Vagina (tissue), 2 donors: ENCODE results near the gene CELSR2. TPM values are rescaled to one million over a fixed set of nuclear protein-coding genes. Genes with fewer than 3 reads are reported as not detected.
A peak's percentile ranks its signal among the peaks of the same experiment; 100 is the strongest.

Experiments
- DNase-seq, 2 donors: peaks; one replicate each; pipeline ENCODE4 v3.0.0-alpha.2; 2017; ENCODE audit errors: extremely low spot score in 2 of 2
- H3K27ac ChIP-seq: fragments of 200-600 bp; sonication (generic); one replicate; pipeline ENCODE4 v1.5.1; 2019
- H3K27me3 ChIP-seq: fragments of 200-600 bp; sonication (generic); one replicate; pipeline ENCODE4 v1.5.1; 2019
- H3K36me3 ChIP-seq, 2 donors: fragments of 200-600 bp; sonication (generic); one replicate each; pipeline ENCODE4 v1.5.1; 2017 to 2019
- H3K4me1 ChIP-seq: fragments of 200-600 bp; sonication (generic); one replicate; pipeline ENCODE4 v1.5.1; 2019
- H3K4me3 ChIP-seq, 2 donors: fragments of 200-600 bp; sonication (generic); 1 replicate in 1 of 2; 2 replicates in 1 of 2; pipeline ENCODE4 v1.5.1; 2016 to 2019
- H3K9me3 ChIP-seq: fragments of 200-600 bp; sonication (generic); one replicate; pipeline ENCODE4 v1.5.1; 2019
- CTCF ChIP-seq, 3 experiments: fragments of 450-650 bp in 2 of 3; fragments of 200-600 bp in 1 of 3; sonication (generic) in 1 of 3; IDR thresholded peaks; one replicate each; pipeline ENCODE4 v1.5.1; 2017 to 2019; ENCODE audit warnings: antibody characterized with exemption in 3 of 3, mild to moderate bottlenecking in 2 of 3, moderate library complexity in 2 of 3
- POLR2A ChIP-seq, 2 donors: fragments of 450-650 bp; IDR thresholded peaks; one replicate each; pipeline ENCODE4 v1.6.1; 2017; ENCODE audit warnings: antibody characterized with exemption in 2 of 2, mild to moderate bottlenecking in 2 of 2, moderate library complexity in 2 of 2
- POLR2AphosphoS5 ChIP-seq, 2 donors: sonication (generic); formaldehyde crosslinking; IDR thresholded peaks; one replicate each; pipeline ENCODE4 v1.9.0; 2017; ENCODE audit warnings: antibody characterized with exemption in 2 of 2, mild to moderate bottlenecking in 2 of 2, low read depth in 1 of 2; ENCODE audit not compliant: insufficient read depth in 1 of 2
- intact Hi-C: fragments of 100-400 bp; cut with DNase I; formaldehyde crosslinking; loops from one replicate; pipeline ENCODE4 v1.15.1; 2023
- total RNA-seq: library from RNA; depleted of rRNA; stranded (reverse); fragments of >200 nt; gene quantifications from one replicate; pipeline ENCODE4 v1.2.3, GENCODE V29; 2016

The CELSR2 gene
- total RNA-seq, 1 donor from 2014 or later: 38.5 TPM

GRCh38 chr1:109242387-109242786, 7.0 kb upstream of the CELSR2 start:
- intact Hi-C loops: no loop called here
- no peak for DNase-seq
- Histone ChIP-seq H3K36me3 (peaks cover 0 to 15% of the 10 kb centered on the region in 2 donors), H3K9me3 (no peaks in the 10 kb centered on the region), H3K4me3 (no peak overlapping the region), H3K27me3 (no peaks in the 10 kb centered on the region), H3K4me1 (peaks cover 44% of the 10 kb centered on the region), H3K27ac (no peak overlapping the region)
- no peak for TF ChIP-seq CTCF (IDR thresholded peaks at IDR 0.05)
- TF ChIP-seq POLR2AphosphoS5 (IDR thresholded peaks at IDR 0.05; ENCODE audit: insufficient read depth in 1 of 2, low read depth in 1 of 2): peak in 1 of 2 donors; percentile 16

DNA sequence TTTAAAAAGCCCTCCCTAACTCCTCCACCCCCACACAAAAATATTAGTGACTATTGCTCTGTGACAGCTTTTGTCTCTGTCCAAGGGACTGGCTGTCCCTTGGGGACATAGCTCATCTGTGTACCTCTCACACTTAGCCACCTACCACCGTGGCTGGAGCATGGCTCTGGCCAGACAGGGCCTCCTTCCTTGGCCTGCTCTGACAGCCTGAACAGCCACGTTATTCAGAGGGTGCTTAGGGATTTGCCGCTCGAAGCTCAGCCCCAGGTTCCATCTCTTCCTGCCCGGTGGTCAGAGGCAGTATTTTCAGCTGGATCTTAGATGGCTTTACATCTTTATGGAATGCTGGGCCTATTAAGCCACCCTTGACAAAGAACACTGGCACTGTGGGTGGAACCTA, 6.1 kb upstream of the CELSR2 start:
- H3K9me3 ChIP-seq: no peaks in the 10 kb centered on the region
- H3K36me3 ChIP-seq: peaks cover 0 to 7% of the 10 kb centered on the region in 2 donors
- no peak overlapping the region for H3K4me3 ChIP-seq
- intact Hi-C loops: no loop called here
- DNase-seq: no peak
- peaks cover 44% of the 10 kb centered on the region for H3K4me1 ChIP-seq
- TF ChIP-seq CTCF (IDR thresholded peaks at IDR 0.05): no peak
- no peak for TF ChIP-seq POLR2AphosphoS5 (IDR thresholded peaks at IDR 0.05; ENCODE audit: insufficient read depth in 1 of 2, low read depth in 1 of 2)
- no peak for TF ChIP-seq POLR2A (IDR thresholded peaks at IDR 0.05)
- no peak overlapping the region for H3K27ac ChIP-seq
- no peaks in the 10 kb centered on the region for H3K27me3 ChIP-seq

DNA sequence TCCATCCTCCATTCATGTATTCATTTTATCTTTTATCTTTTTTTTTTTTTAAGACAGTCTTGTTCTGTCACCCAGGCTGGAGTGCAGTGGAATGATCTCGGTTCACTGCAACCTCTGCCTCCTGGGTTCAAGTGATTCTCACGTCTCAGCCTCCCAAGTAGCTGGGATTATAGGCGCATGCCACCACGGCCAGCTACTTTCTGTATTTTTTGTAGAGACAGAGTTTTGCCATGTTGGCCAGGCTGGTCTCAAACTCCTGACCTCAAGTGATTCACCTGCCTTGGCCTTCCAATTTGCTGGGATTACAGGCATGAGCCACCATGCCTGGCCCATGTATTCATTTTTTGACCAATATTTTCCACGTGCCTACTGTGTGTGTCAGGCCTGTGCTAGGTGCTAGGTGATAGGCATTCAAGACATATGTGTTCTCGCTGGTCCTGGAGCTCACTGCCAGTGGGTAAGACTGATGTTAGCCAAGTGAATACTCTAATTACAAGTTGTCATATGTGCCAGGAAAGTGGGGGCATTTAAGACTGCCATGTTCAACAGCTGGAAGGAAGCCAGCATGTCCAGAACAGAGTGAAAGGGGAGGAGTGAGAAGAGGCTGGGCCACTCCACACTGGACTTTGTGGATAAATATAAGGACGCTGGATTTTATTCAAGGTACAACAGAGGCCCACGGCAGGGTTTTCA, 5.3 kb upstream of the CELSR2 start:
- Histone ChIP-seq H3K36me3 (no peaks in the 10 kb centered on the region), H3K27ac (no peak overlapping the region), H3K4me1 (peaks cover 47% of the 10 kb centered on the region), H3K4me3 (no peak overlapping the region), H3K9me3 (no peaks in the 10 kb centered on the region), H3K27me3 (no peaks in the 10 kb centered on the region)
- DNase-seq: no peak
- TF ChIP-seq POLR2A (IDR thresholded peaks at IDR 0.05) (no peak), POLR2AphosphoS5 (IDR thresholded peaks at IDR 0.05; ENCODE audit: insufficient read depth in 1 of 2, low read depth in 1 of 2) (no peak), CTCF (IDR thresholded peaks at IDR 0.05) (no peak)
- intact Hi-C loops: no loop called here

DNA sequence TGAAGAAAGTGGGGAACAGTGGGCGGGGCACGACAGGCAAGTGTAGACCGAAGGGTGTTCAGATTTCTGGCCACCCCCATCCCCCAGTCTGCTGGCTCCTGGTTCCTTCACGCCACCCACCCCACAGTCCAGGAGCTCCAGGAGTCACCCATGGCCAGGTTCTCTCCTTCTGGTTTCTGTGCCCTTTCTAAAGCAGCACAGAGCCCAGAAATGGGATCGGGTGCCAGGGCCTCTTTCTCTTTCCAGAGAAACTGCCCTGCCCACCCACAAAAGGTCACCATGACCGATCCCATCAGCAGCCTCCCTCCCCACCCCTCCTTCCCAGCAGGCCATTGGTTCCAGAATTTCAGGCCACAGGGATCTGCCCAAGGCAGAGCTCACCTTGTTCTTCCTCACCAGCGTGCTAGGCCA, 3.2 kb upstream of the CELSR2 start:
- intact Hi-C loops: no loop called here
- Histone ChIP-seq H3K4me1 (peaks cover 28% of the 10 kb centered on the region), H3K36me3 (no peaks in the 10 kb centered on the region), H3K27me3 (no peaks in the 10 kb centered on the region), H3K9me3 (no peaks in the 10 kb centered on the region), H3K4me3 (no peak overlapping the region), H3K27ac (no peak overlapping the region)
- no peak for DNase-seq
- no peak for TF ChIP-seq CTCF (IDR thresholded peaks at IDR 0.05)
- TF ChIP-seq POLR2A (IDR thresholded peaks at IDR 0.05): no peak
- TF ChIP-seq POLR2AphosphoS5 (IDR thresholded peaks at IDR 0.05; ENCODE audit: insufficient read depth in 1 of 2, low read depth in 1 of 2): no peak
